SH-SY5Y (cell line): ENCODE measurements around the gene SPTY2D1.

Source experiments
- GATA2 ChIP-seq: IDR thresholded peaks from 2 replicates; pipeline ENCODE4 v1.6.1; 2011; ENCODE audit warnings: mild to moderate bottlenecking, low read depth, low read length
- GATA3 ChIP-seq: IDR thresholded peaks from 2 replicates; pipeline ENCODE4 v1.6.1; 2011; ENCODE audit warnings: low read depth, mild to moderate bottlenecking, low read length, moderate library complexity

The SPTY2D1 gene

GRCh38 chr11:18632841-18633240, 1.3 kb downstream of the SPTY2D1 start:
- no peak for TF ChIP-seq GATA3
- no peak for TF ChIP-seq GATA2

GRCh38 chr11:18624161-18624560, 10.0 kb downstream of the SPTY2D1 start:
- TF ChIP-seq GATA3 = no peak
- no peak for TF ChIP-seq GATA2

GRCh38 chr11:18623707-18624106, 10.4 kb downstream of the SPTY2D1 start:
- TF ChIP-seq GATA2 (no peak), GATA3 (no peak)

- TF ChIP-seq GATA3 = no peak
These were observed 15.7 kb downstream of the SPTY2D1 start for GRCh38 chr11:18618342-18619025.

GRCh38 chr11:18617688-18618341, 16.3 kb downstream of the SPTY2D1 start:
- TF ChIP-seq GATA3 = no peak
- no peak for TF ChIP-seq GATA2

GRCh38 chr11:18615628-18616392, 18.3 kb downstream of the SPTY2D1 start:
- TF ChIP-seq GATA2 (no peak), GATA3 (no peak)

GRCh38 chr11:18614667-18615066, 19.5 kb downstream of the SPTY2D1 start:
- no peak for TF ChIP-seq GATA3
- TF ChIP-seq GATA2 = no peak

GRCh38 chr11:18612394-18612793, 21.7 kb downstream of the SPTY2D1 start:
- no peak for TF ChIP-seq GATA2
- TF ChIP-seq GATA3 = no peak

GRCh38 chr11:18611196-18611595, 22.9 kb downstream of the SPTY2D1 start:
- TF ChIP-seq GATA3 = no peak
- no peak for TF ChIP-seq GATA2

- no peak for TF ChIP-seq GATA2
- TF ChIP-seq GATA3 = no peak
These were observed 25.8 kb downstream of the SPTY2D1 start for GRCh38 chr11:18608376-18608775.

GRCh38 chr11:18600915-18601569, 33.1 kb downstream of the SPTY2D1 start:
- TF ChIP-seq GATA2 (no peak), GATA3 (no peak)

GRCh38 chr11:18599739-18600230, 34.4 kb downstream of the SPTY2D1 start, which contains the start of gene MISFA:
Gene MISFA (plus strand): TSS chr11:18599789. CDS start chr11:18599929, 140 bp downstream.
- TF ChIP-seq GATA2 (no peak), GATA3 (no peak)

- TF ChIP-seq GATA3 = no peak
- no peak for TF ChIP-seq GATA2
These were observed 39.0 kb downstream of the SPTY2D1 start for GRCh38 chr11:18594999-18595749.

- no peak for TF ChIP-seq GATA3
These were observed 43.6 kb downstream of the SPTY2D1 start for GRCh38 chr11:18590571-18590970.
